GM18508 (cell line): Measurements from ENCODE around the gene SH3BP1.
"Not testable (repeated sequence)": the region's sequence is repeated elsewhere in the genome, so short reads cannot be mapped to it uniquely, and the experiment has no call there.

ENCODE experiments used
- ATAC-seq: cut with Tn5 transposase; IDR thresholded peaks from one replicate; pipeline ENCODE4 v1.9.1; 2021; ENCODE audit warnings: moderate number of reproducible peaks; ENCODE audit not compliant: insufficient read depth, unreplicated experiment

SH3BP1 gene

GRCh38 chr22:37675930-37676735 lies 36.7 kb downstream of the SH3BP1 start:
- ATAC-seq: no peak

GRCh38 chr22:37676736-37677492 lies 37.4 kb downstream of the SH3BP1 start:
- no peak for ATAC-seq

GRCh38 chr22:37677493-37677974 lies 38.1 kb downstream of the SH3BP1 start:
- ATAC-seq: no peak

GRCh38 chr22:37678372-37678771 lies 38.9 kb downstream of the SH3BP1 start:
- no peak for ATAC-seq

- no peak for ATAC-seq
Observed at GRCh38 chr22:37679670-37680069, 40.2 kb downstream of the SH3BP1 start.

GRCh38 chr22:37680191-37680851 lies 40.9 kb downstream of the SH3BP1 start:
- no peak for ATAC-seq

- no peak for ATAC-seq
Observed at GRCh38 chr22:37681001-37681424, 41.5 kb downstream of the SH3BP1 start.

GRCh38 chr22:37681556-37682049 lies 42.1 kb downstream of the SH3BP1 start:
- no peak for ATAC-seq

- ATAC-seq: no peak
Observed at GRCh38 chr22:37684803-37685615, 45.5 kb downstream of the SH3BP1 start.

- ATAC-seq: no peak
Observed at GRCh38 chr22:37686002-37686982, 46.8 kb downstream of the SH3BP1 start, which contains the start of gene NOL12. TSS of gene NOL12 (plus strand) at chr22:37686343. CDS start at chr22:37686393, 50 bp downstream.

GRCh38 chr22:37690407-37690806 lies 50.9 kb downstream of the SH3BP1 start:
- ATAC-seq: no peak

- ATAC-seq: no peak
Observed at GRCh38 chr22:37690901-37691504, 51.5 kb downstream of the SH3BP1 start.

- ATAC-seq: no peak
Observed at GRCh38 chr22:37692627-37693285, 53.3 kb downstream of the SH3BP1 start.

GRCh38 chr22:37694131-37694530 lies 54.7 kb downstream of the SH3BP1 start:
- ATAC-seq: not testable (repeated sequence)

GRCh38 chr22:37696260-37696656 lies 56.8 kb downstream of the SH3BP1 start:
- ATAC-seq: not testable (repeated sequence)

GRCh38 chr22:37696657-37697537 lies 57.4 kb downstream of the SH3BP1 start, which contains the start of gene TRIOBP:
TSS of gene TRIOBP (plus strand) at chr22:37697048. CDS start at chr22:37701366, 4,318 bp downstream.
- ATAC-seq: no peak

- ATAC-seq: no peak
Observed at GRCh38 chr22:37697538-37697835, 58.0 kb downstream of the SH3BP1 start.
